A673 (cell line): Measurements from ENCODE around the gene USP15. TPM values are rescaled to one million over a fixed set of nuclear protein-coding genes. Genes with fewer than 3 reads are reported as not detected.

ENCODE experiments used
- BruUV-seq: library from RNA; stranded (reverse); fragments of 400-500 nt; replicated peaks from 2 replicates; lab custom pipeline; 2021; lab: Mats Ljungman, UMichigan
- CTCF ChIA-PET: fragments of 300-600 bp; sonication (Branson Sonifier 250); formaldehyde crosslinking; loops from one replicate; lab custom pipeline; 2022; ENCODE audit warnings: antibody characterized with exemption; lab: Charles Lee
- POLR2A ChIA-PET: fragments of 300-600 bp; sonication (Branson Sonifier 250); formaldehyde crosslinking; loops from one replicate; lab custom pipeline; 2022; ENCODE audit warnings: antibody characterized with exemption; ENCODE audit not compliant: low non-redundant PET; lab: Charles Lee
- DNase-seq: peaks from one replicate; pipeline ENCODE4 v3.0.0-alpha.2; 2015; ENCODE audit warnings: low spot score
- H3K27ac ChIP-seq: fragments of 200-600 bp; sonication (generic); 2 replicates; pipeline ENCODE4 v1.5.1; 2016; ENCODE audit warnings: mixed run types, low read depth, mild to moderate bottlenecking, mixed read lengths, antibody characterized with exemption, low read length; ENCODE audit not compliant: poor library complexity, severe bottlenecking
- H3K27me3 ChIP-seq: fragments of 200-600 bp; sonication (generic); replicated peaks from 2 replicates; pipeline ENCODE4 v1.6.1; 2017; ENCODE audit warnings: mixed run types, low read depth, mild to moderate bottlenecking, mixed read lengths, antibody characterized with exemption, low read length; ENCODE audit not compliant: insufficient read depth, poor library complexity
- H3K36me3 ChIP-seq: fragments of 200-600 bp; sonication (generic); 2 replicates; pipeline ENCODE4 v1.6.1; 2016; ENCODE audit warnings: mixed run types, mild to moderate bottlenecking, mixed read lengths, antibody characterized with exemption, low read length; ENCODE audit not compliant: insufficient read depth, poor library complexity, severe bottlenecking
- H3K4me1 ChIP-seq: fragments of 200-600 bp; sonication (generic); 2 replicates; pipeline ENCODE4 v1.6.1; 2017; ENCODE audit warnings: mixed run types, mild to moderate bottlenecking, mixed read lengths, antibody characterized with exemption, low read length; ENCODE audit not compliant: insufficient read depth, poor library complexity, severe bottlenecking
- H3K4me3 ChIP-seq: fragments of 200-600 bp; sonication (generic); 2 replicates; pipeline ENCODE4 v1.5.1; 2016; ENCODE audit warnings: low read depth, mixed run types, mild to moderate bottlenecking, mixed read lengths, low read length; ENCODE audit not compliant: poor library complexity, severe bottlenecking
- H3K9me3 ChIP-seq: fragments of 200-600 bp; sonication (generic); 2 replicates; pipeline ENCODE4 v1.6.1; 2016; ENCODE audit warnings: mixed run types, low read depth, mild to moderate bottlenecking, mixed read lengths, antibody characterized with exemption, low read length; ENCODE audit not compliant: poor library complexity, severe bottlenecking
- EZH2 ChIP-seq: fragments of 200-600 bp; sonication (generic); IDR thresholded peaks from 2 replicates; pipeline ENCODE4 v1.6.1; 2017; ENCODE audit warnings: borderline replicate concordance, low read depth, mild to moderate bottlenecking, mixed read lengths, antibody characterized with exemption, low read length; ENCODE audit not compliant: poor library complexity, severe bottlenecking
- intact Hi-C: fragments of 100-400 bp; cut with micrococcal nuclease; formaldehyde crosslinking; loops from one replicate; pipeline ENCODE4 v1.10.0; 2022; ENCODE audit not compliant: unreplicated experiment
- total RNA-seq: library from RNA; stranded (reverse); gene quantifications from 2 replicates; pipeline ENCODE4 v1.2.3, GENCODE V29; 2021
- TF ChIP-seq, protein P1 (sequence below): fragments of 300-800, 200-600 bp; sonication (generic); conservative IDR thresholded peaks from 2 replicates; pipeline ENCODE4 v1.5.1; 2017; ENCODE audit warnings: low read depth, mild to moderate bottlenecking, antibody characterized with exemption, low read length, moderate library complexity, mixed read lengths

The USP15 gene
- total RNA-seq, 1 experiment from 2014 or later, result 61.7 TPM

DNA sequence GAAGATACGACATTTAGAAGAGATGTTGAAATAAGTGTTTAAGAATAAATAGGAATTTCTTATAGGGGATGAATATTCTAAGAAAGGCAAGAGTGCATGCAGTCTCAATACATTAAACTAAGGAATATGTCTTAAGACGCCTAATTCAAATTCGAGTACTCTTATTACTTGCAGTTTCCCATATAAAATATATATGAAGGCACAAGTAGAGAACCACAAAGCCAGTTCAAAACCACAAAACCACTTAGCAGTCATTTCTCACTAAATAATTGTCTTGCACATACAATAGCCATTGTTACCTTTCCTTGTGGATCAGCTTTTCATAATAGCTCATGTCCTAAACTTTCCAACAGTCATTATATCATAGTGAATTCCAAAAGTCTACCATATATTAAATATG lies 115.4 kb downstream of the USP15 start:
- H3K9me3 ChIP-seq, result no peaks in the 10 kb centered on the region
- ChIA-PET CTCF (no interaction called here), POLR2A (no interaction called here)
- no peak for TF ChIP-seq EZH2
- TF ChIP-seq, protein P1, sequence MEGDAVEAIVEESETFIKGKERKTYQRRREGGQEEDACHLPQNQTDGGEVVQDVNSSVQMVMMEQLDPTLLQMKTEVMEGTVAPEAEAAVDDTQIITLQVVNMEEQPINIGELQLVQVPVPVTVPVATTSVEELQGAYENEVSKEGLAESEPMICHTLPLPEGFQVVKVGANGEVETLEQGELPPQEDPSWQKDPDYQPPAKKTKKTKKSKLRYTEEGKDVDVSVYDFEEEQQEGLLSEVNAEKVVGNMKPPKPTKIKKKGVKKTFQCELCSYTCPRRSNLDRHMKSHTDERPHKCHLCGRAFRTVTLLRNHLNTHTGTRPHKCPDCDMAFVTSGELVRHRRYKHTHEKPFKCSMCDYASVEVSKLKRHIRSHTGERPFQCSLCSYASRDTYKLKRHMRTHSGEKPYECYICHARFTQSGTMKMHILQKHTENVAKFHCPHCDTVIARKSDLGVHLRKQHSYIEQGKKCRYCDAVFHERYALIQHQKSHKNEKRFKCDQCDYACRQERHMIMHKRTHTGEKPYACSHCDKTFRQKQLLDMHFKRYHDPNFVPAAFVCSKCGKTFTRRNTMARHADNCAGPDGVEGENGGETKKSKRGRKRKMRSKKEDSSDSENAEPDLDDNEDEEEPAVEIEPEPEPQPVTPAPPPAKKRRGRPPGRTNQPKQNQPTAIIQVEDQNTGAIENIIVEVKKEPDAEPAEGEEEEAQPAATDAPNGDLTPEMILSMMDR, result no peak
- H3K36me3 ChIP-seq, result no peaks in the 10 kb centered on the region
- no peak for DNase-seq
- H3K27me3 ChIP-seq, result no peaks in the 10 kb centered on the region
- intact Hi-C loops, result no loop called here
- H3K4me3 ChIP-seq, result no peak overlapping the region
- peaks cover 12% of the 10 kb centered on the region for H3K4me1 ChIP-seq
- no peak overlapping the region for H3K27ac ChIP-seq
- BruUV-seq, result no TSS peak

- H3K4me3 ChIP-seq, result no peak overlapping the region
- no TSS peak for BruUV-seq
- H3K27ac ChIP-seq, result no peak overlapping the region
- H3K4me1 ChIP-seq, result no peaks in the 10 kb centered on the region
- no peaks in the 10 kb centered on the region for H3K27me3 ChIP-seq
- CTCF ChIA-PET, result no interaction called here
- POLR2A ChIA-PET, result interaction anchor here (0.7 kb wide), 1 partner anchor 336 kb away, joined by 3 read pairs; no protein-coding TSS in a partner anchor
- no peak for TF ChIP-seq EZH2
- TF ChIP-seq, protein P1, result no peak
- DNase-seq, result no peak
- intact Hi-C loops, result no loop called here
- no peaks in the 10 kb centered on the region for H3K36me3 ChIP-seq
- no peaks in the 10 kb centered on the region for H3K9me3 ChIP-seq
Measured at GRCh38 chr12:62379026-62379722, 119.0 kb downstream of the USP15 start.

DNA sequence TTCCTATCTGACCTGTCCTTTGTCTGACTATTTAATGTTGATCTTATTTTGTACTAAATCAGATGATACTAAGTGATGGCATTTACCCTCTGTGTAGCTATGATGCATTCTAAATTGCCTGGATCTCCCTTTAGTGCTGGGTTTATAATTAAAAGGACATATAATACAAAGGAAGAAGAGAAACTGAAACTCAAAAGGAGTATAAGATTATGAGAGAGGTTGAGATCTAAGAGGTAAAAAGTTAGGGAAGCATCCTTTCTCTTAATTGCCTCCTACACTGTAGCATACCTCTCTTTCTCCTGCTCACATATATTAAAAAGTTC lies 119.5 kb downstream of the USP15 start:
- Histone ChIP-seq H3K27me3 (no peaks in the 10 kb centered on the region), H3K4me1 (no peaks in the 10 kb centered on the region), H3K36me3 (no peaks in the 10 kb centered on the region), H3K27ac (no peak overlapping the region), H3K9me3 (no peaks in the 10 kb centered on the region), H3K4me3 (no peak overlapping the region)
- TF ChIP-seq, protein P1, result no peak
- no peak for TF ChIP-seq EZH2
- intact Hi-C loops, result no loop called here
- CTCF ChIA-PET, result no interaction called here
- no peak for DNase-seq
- no TSS peak for BruUV-seq
- POLR2A ChIA-PET, result no interaction called here
